AG09319 (cell line): ENCODE data around the gene DLEU7.

Source experiments
- DNase-seq: peaks from one replicate; pipeline ENCODE4 v3.0.0-alpha.2; 2010; ENCODE audit warnings: low read depth; ENCODE audit errors: extremely low read depth
- TF ChIP-seq, protein P1 (sequence below): IDR thresholded peaks from 2 replicates; pipeline ENCODE4 v1.5.1; 2011; ENCODE audit warnings: low read depth, mild to moderate bottlenecking, inconsistent platforms, low read length, moderate library complexity

DLEU7 gene

DNA sequence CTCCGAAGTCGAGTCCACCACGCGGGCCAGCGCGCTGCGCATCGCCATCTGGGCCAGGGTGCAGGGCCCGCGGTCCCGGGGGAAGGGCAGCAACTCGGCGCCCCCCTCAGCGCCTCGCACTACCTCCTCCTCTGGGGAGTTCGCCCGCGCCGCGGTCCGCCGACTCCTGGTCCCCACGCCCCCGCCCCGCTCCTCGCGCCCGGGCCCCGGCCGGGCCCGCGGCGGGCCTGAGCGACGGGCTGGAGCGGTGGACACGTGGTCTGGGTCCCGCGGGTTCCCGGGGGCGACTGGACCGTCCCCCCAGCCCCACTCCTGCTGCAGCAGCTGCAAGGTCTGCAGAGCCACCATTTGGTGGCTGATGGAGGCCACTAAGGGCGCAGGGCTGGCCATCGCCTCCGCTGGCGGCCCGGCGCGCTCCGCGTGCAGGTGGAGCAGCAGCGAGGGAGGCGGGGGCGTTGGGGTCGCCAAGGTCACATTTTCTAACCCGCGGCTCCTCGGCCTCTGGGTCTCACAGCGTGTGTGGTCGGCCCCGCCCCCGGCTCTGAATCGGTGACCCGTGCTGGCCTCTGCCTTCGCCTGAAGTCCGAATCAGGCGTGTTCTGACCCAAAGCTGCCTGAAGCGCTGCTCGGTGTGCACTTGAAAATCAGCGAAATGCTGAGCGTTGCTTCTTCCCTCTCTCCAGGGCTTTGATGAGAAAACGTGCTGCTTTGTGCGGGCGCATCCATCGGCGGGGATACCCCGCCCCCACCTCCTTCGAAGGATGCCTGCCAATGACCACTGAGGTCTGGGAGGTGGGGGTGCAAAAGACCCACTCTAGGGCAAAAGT is at the start of gene DLEU7:
Gene DLEU7, minus strand, starts transcription at position 436 of the 827 bp plus-strand sequence. Its CDS starts 46 bp downstream, at position 390.
- DNase-seq = no peak

DNA sequence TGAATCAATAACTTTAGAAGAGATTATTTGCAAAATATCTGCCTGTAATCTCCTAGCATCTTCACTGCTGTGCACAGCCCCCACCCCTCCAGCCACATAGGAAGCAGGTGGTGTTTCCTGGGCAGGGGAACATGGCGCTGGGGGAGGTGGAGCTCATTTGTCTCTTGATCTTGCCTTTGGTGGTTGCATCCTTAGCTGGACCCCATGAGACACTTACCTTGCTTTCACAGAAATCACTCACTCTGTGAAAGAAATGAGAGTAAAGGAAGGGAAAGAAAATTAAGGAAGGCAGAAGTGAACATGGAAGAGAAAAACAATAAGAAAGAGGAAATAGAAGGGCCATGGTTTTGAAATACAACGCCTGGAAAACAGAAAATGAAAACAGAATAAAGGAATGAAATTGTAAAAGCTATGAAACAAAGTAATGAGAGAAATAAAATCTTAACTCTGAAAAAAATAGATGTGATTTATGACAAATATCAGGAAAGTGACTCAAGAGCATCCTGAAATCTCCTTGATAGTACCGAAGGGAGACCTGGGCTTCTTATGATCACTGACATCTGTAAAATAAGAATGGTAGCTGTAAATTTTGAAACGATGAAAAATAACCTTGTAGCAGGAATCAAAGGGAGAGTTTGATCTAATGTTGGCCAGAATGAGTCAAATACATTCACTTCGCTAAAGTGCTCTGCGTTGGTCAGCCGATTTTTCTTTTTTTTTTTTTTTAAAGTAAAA is 48.9 kb upstream of the DLEU7 start:
- no peak for DNase-seq
- TF ChIP-seq, protein P1, sequence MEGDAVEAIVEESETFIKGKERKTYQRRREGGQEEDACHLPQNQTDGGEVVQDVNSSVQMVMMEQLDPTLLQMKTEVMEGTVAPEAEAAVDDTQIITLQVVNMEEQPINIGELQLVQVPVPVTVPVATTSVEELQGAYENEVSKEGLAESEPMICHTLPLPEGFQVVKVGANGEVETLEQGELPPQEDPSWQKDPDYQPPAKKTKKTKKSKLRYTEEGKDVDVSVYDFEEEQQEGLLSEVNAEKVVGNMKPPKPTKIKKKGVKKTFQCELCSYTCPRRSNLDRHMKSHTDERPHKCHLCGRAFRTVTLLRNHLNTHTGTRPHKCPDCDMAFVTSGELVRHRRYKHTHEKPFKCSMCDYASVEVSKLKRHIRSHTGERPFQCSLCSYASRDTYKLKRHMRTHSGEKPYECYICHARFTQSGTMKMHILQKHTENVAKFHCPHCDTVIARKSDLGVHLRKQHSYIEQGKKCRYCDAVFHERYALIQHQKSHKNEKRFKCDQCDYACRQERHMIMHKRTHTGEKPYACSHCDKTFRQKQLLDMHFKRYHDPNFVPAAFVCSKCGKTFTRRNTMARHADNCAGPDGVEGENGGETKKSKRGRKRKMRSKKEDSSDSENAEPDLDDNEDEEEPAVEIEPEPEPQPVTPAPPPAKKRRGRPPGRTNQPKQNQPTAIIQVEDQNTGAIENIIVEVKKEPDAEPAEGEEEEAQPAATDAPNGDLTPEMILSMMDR = no peak

More for the DNA sequence above, at the start of gene DLEU7:
- TF ChIP-seq, protein P1 = no peak

DNA sequence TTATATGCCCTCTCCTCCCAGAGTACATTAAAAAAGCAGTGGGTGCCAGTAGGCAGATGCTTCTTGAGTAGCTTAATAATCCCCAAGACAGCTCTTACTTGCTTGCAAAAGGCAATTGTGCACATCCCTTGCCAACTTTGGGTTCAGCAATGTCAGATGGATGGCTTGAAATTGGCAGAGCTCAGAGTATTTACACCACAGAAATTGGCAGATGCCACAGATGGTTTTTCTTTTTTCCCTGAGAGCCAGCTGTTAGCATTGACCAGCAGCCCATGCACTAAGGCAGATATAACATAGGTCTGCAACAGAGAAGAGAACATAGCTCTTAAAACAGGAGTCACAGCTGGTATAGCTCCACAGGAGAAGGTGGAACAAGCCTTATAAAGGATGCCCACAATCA is 47.7 kb upstream of the DLEU7 start:
- TF ChIP-seq, protein P1 = no peak
- no peak for DNase-seq

DNA sequence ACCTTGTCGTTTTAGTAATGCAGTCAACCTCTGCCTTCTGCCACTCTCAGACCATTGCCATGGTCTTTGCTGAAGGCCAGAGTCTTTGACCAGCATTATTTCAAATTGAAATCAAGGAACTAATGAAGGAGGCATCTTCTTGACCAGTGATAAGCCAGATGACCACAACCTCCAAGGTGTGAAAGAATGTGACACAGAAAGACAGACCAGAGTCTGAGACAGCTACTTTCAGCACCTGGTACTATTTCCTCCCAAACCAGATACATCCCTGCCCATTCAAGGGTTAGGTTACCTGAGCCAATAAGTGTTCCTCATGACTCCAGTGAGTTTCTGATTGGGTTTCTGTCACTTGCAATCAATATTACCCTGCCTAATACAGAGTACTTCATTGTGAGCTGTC is 45.8 kb upstream of the DLEU7 start:
- no peak for DNase-seq
- TF ChIP-seq, protein P1 = no peak

DNA sequence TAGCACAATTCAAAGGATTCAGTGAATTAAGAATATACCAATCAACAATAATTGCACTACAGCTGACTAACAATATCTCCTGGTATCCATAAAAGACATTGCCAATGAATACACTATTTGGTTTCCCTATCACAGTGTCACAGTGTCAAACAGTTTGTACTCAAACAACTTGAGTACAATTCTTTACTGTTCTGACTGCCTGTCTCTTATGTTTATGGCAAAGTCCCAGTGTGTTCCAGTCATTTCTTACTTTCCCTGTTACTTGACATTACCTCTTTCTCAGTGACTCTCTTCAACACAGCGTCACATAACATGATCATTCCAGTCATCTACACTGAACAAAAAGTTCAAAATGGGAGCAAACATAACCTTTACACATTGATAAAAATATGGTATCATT is 44.9 kb upstream of the DLEU7 start:
- no peak for DNase-seq

DNA sequence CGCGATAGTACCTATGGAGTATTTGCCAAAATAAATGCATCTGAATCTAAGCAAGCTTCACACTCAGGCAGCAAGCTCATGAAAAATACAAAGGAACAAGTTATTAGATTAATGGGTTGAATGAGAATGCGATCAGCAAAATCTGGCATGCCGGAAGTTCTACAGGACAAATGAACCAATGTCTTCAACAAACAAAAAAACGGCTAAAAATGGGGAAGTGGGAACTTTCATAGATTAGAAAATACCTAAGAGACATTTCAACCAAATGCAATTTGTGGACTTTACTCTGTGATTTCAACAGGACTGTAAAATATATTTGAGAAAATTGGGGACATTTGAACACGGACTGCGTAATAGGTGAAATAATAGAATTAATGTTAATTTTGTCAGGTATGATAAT is 43.7 kb upstream of the DLEU7 start:
- TF ChIP-seq, protein P1 = no peak

More for the DNA sequence above, 44.9 kb upstream of the DLEU7 start:
- TF ChIP-seq, protein P1 = no peak

DNA sequence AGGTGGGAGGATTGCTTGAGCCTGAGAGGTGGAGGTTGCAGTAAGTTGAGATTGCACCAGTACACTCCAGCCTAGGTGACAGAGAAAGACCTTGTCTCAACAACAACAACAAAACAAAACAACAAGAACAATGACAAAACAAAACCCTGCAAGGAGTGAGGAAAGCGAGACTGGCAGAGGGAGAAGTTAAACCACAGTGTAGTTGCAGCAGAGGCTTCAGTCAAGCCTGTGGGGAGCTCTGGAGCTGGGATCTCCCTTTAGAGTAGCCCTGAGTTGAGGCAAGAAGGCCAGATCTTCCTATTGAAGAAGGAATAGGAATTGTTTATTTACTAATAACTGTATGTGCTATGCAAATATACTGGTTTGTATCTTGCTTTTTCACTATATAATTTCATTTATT is 40.8 kb upstream of the DLEU7 start:
- TF ChIP-seq, protein P1 = no peak
- no peak for DNase-seq

More for the DNA sequence above, 43.7 kb upstream of the DLEU7 start:
- DNase-seq = no peak
